Neural progenitor cell (in vitro differentiated cells): ENCODE measurements around the gene TTLL3. TPM values are rescaled to one million over a fixed set of nuclear protein-coding genes. Genes with fewer than 3 reads are reported as not detected.
A peak's percentile ranks its signal among the peaks of the same experiment; 100 is the strongest.

ENCODE experiments used
- DNase-seq: peaks from one replicate; pipeline ENCODE4 v3.0.0-alpha.2; 2016; ENCODE audit warnings: low spot score
- H2AFZ ChIP-seq: fragments of 200-600 bp; sonication (generic); replicated peaks from 2 replicates; pipeline ENCODE4 v1.6.1; 2016; ENCODE audit warnings: antibody characterized with exemption
- H3F3A ChIP-seq: fragments of 200-600 bp; sonication (generic); 2 replicates; pipeline ENCODE4 v1.6.1; 2016; ENCODE audit warnings: antibody characterized with exemption, low read depth
- H3K27ac ChIP-seq: fragments of 200-600 bp; sonication (generic); 2 replicates; pipeline ENCODE4 v1.5.1; 2016; ENCODE audit warnings: mild to moderate bottlenecking
- H3K27me3 ChIP-seq: fragments of 200-600 bp; sonication (generic); 2 replicates; pipeline ENCODE4 v1.6.1; 2016; ENCODE audit warnings: mild to moderate bottlenecking, moderate library complexity
- H3K36me3 ChIP-seq: fragments of 200-600 bp; sonication (generic); 2 replicates; pipeline ENCODE4 v1.5.1; 2016
- H3K4me1 ChIP-seq: fragments of 200-600 bp; sonication (generic); 2 replicates; pipeline ENCODE4 v1.6.1; 2016; ENCODE audit warnings: mixed run types
- H3K4me2 ChIP-seq: fragments of 200-600 bp; sonication (generic); 2 replicates; pipeline ENCODE4 v1.6.1; 2016
- H3K4me3 ChIP-seq: fragments of 200-600 bp; sonication (generic); 2 replicates; pipeline ENCODE4 v1.5.1; 2016
- H3K79me2 ChIP-seq: fragments of 200-600 bp; sonication (generic); 2 replicates; pipeline ENCODE4 v1.6.1; 2016; ENCODE audit warnings: low read depth
- H3K9ac ChIP-seq: fragments of 200-600 bp; sonication (generic); 2 replicates; pipeline ENCODE4 v1.6.1; 2016
- H3K9me3 ChIP-seq: fragments of 200-600 bp; sonication (generic); 2 replicates; pipeline ENCODE4 v1.5.1; 2016; ENCODE audit warnings: low read depth
- H4K20me1 ChIP-seq: fragments of 200-600 bp; sonication (generic); 2 replicates; pipeline ENCODE4 v1.6.1; 2016; ENCODE audit warnings: low read depth
- H3K27ac Mint-ChIP-seq: 3 replicates; pipeline ENCODE4 v1.8.0; 2021; ENCODE audit warnings: mixed read lengths
- H3K27me3 Mint-ChIP-seq: 2 replicates; pipeline ENCODE4 v1.8.0; 2022; ENCODE audit warnings: low read depth, mild to moderate bottlenecking, inconsistent platforms, moderate library complexity, mixed read lengths; ENCODE audit not compliant: insufficient read depth
- H3K36me3 Mint-ChIP-seq: 3 replicates; pipeline ENCODE4 v1.8.0; 2021; ENCODE audit warnings: mixed read lengths
- H3K4me1 Mint-ChIP-seq: 3 replicates; pipeline ENCODE4 v1.8.0; 2021; ENCODE audit warnings: mixed read lengths
- H3K4me3 Mint-ChIP-seq: 3 replicates; pipeline ENCODE4 v1.8.0; 2021; ENCODE audit warnings: mild to moderate bottlenecking, moderate library complexity, mixed read lengths
- H3K9me3 Mint-ChIP-seq: 3 replicates; pipeline ENCODE4 v1.8.0; 2020; ENCODE audit warnings: mixed read lengths
- CTCF ChIP-seq: fragments of 200-600 bp; sonication (generic); IDR thresholded peaks from 2 replicates; pipeline ENCODE4 v1.5.1; 2017; ENCODE audit warnings: antibody characterized with exemption, mild to moderate bottlenecking
- EZH2 ChIP-seq: fragments of 200-600 bp; sonication (generic); IDR thresholded peaks from 2 replicates; pipeline ENCODE4 v1.6.1; 2017; ENCODE audit warnings: antibody characterized with exemption, mild to moderate bottlenecking, moderate library complexity
- EZH2phosphoT487 ChIP-seq: fragments of 200-600 bp; sonication (generic); IDR thresholded peaks from 2 replicates; pipeline ENCODE4 v1.6.1; 2017; ENCODE audit warnings: antibody characterized with exemption
- total RNA-seq: library from RNA; depleted of rRNA; stranded (reverse); fragments of >200 nt; gene quantifications from 2 replicates; pipeline ENCODE4 v1.2.3, GENCODE V29; 2015; ENCODE audit warnings: low replicate concordance

The TTLL3 gene
- total RNA-seq, 1 donor from 2014 or later = 15.0 TPM

- Histone ChIP-seq H3K4me2 (no peak overlapping the region), H4K20me1 (no peaks in the 10 kb centered on the region), H3K9me3 (no peaks in the 10 kb centered on the region), H3K4me3 (no peak overlapping the region), H3K79me2 (peaks cover 16% of the 10 kb centered on the region), H3K4me1 (peaks cover 6% of the 10 kb centered on the region), H3K36me3 (peaks cover 10% of the 10 kb centered on the region), H3K9ac (no peak overlapping the region), H3K27ac (no peak overlapping the region), H2AFZ (no peak overlapping the region), H3K27me3 (no peaks in the 10 kb centered on the region), H3F3A (peaks cover 12% of the 10 kb centered on the region)
- no peak for DNase-seq
- no peak overlapping the region for H3K4me3 Mint-ChIP-seq
- TF ChIP-seq CTCF (peak; percentile 62), EZH2 (no peak), EZH2phosphoT487 (no peak)
- peaks cover 7% of the 10 kb centered on the region for H3K4me1 Mint-ChIP-seq
- no peaks in the 10 kb centered on the region for H3K27me3 Mint-ChIP-seq
- H3K36me3 Mint-ChIP-seq = peaks cover 36% of the 10 kb centered on the region
- no peak overlapping the region for H3K27ac Mint-ChIP-seq
- H3K9me3 Mint-ChIP-seq = no peaks in the 10 kb centered on the region
Observed at GRCh38 chr3:9786825-9787669, 23.0 kb upstream of the TTLL3 start.

GRCh38 chr3:9787714-9788113, 22.3 kb upstream of the TTLL3 start:
- Histone ChIP-seq H3K36me3 (peaks cover 10% of the 10 kb centered on the region), H3K9me3 (no peaks in the 10 kb centered on the region), H2AFZ (no peak overlapping the region), H3K27me3 (no peaks in the 10 kb centered on the region), H3F3A (peaks cover 18% of the 10 kb centered on the region), H4K20me1 (no peaks in the 10 kb centered on the region), H3K9ac (no peak overlapping the region), H3K79me2 (peaks cover 16% of the 10 kb centered on the region), H3K4me3 (no peak overlapping the region), H3K27ac (no peak overlapping the region), H3K4me1 (peaks cover 6% of the 10 kb centered on the region), H3K4me2 (no peak overlapping the region)
- no peak for DNase-seq
- peaks cover 7% of the 10 kb centered on the region for H3K4me1 Mint-ChIP-seq
- H3K27me3 Mint-ChIP-seq = peaks cover 3% of the 10 kb centered on the region
- TF ChIP-seq EZH2 (no peak), CTCF (no peak), EZH2phosphoT487 (no peak)
- peaks cover 32% of the 10 kb centered on the region for H3K36me3 Mint-ChIP-seq
- no peaks in the 10 kb centered on the region for H3K9me3 Mint-ChIP-seq
- H3K27ac Mint-ChIP-seq = no peak overlapping the region
- H3K4me3 Mint-ChIP-seq = no peak overlapping the region

GRCh38 chr3:9791127-9791526, 18.9 kb upstream of the TTLL3 start:
- TF ChIP-seq CTCF (no peak), EZH2phosphoT487 (no peak), EZH2 (no peak)
- Histone ChIP-seq H2AFZ (no peak overlapping the region), H3K9ac (no peak overlapping the region), H3K4me1 (peaks cover 11% of the 10 kb centered on the region), H3K4me2 (peak overlapping the region; percentile 92), H3F3A (peaks cover 29% of the 10 kb centered on the region), H3K79me2 (peaks cover 48% of the 10 kb centered on the region), H3K9me3 (no peaks in the 10 kb centered on the region), H4K20me1 (peaks cover 14% of the 10 kb centered on the region), H3K27ac (no peak overlapping the region), H3K4me3 (no peak overlapping the region), H3K36me3 (peaks cover 5% of the 10 kb centered on the region), H3K27me3 (no peaks in the 10 kb centered on the region)
- H3K4me3 Mint-ChIP-seq = peak overlapping the region; percentile 96
- DNase-seq = no peak
- peak overlapping the region; percentile 74 for H3K27ac Mint-ChIP-seq
- H3K9me3 Mint-ChIP-seq = no peaks in the 10 kb centered on the region
- H3K36me3 Mint-ChIP-seq = peaks cover 25% of the 10 kb centered on the region
- peaks cover 7% of the 10 kb centered on the region for H3K27me3 Mint-ChIP-seq
- H3K4me1 Mint-ChIP-seq = peaks cover 21% of the 10 kb centered on the region
